Lung (tissue), 12 donors: Measurements from ENCODE around the gene BCAN. TPM values are rescaled to one million over a fixed set of nuclear protein-coding genes. Genes with fewer than 3 reads are reported as not detected.
A peak's percentile ranks its signal among the peaks of the same experiment; 100 is the strongest.

Experiments used
- ATAC-seq: fragments of 200-7000 bp; cut with Tn5 transposase; one replicate; pipeline ENCODE4 v1.9.1; 2020; ENCODE audit warnings: moderate number of reproducible peaks; ENCODE audit not compliant: insufficient read depth, low FRiP score
- DNase-seq, 3 donors: peaks; one replicate each; pipeline ENCODE4 v3.0.0-alpha.2; 2013 to 2017
- H3K27ac ChIP-seq, 2 donors: one replicate each; pipeline ENCODE4 v1.5.1; 2013; ENCODE audit warnings: mild to moderate bottlenecking in 2 of 2, moderate library complexity in 2 of 2, control low read depth in 1 of 2, inconsistent platforms in 1 of 2, low read depth in 1 of 2, low read length in 1 of 2
- H3K27me3 ChIP-seq, 3 donors: one replicate each; pipeline ENCODE4 v1.5.1; 2013; ENCODE audit warnings: low read length in 2 of 3; ENCODE audit not compliant: control insufficient read depth in 3 of 3, insufficient read depth in 3 of 3
- H3K36me3 ChIP-seq, 4 donors: one replicate each; pipeline ENCODE4 v1.5.1; 2013; ENCODE audit warnings: low read length in 4 of 4, mild to moderate bottlenecking in 1 of 4, moderate library complexity in 1 of 4; ENCODE audit not compliant: control insufficient read depth in 4 of 4, insufficient read depth in 4 of 4
- H3K4me1 ChIP-seq, 5 donors: one replicate each; pipeline ENCODE4 v1.5.1; 2013; ENCODE audit warnings: low read length in 5 of 5, mild to moderate bottlenecking in 2 of 5, moderate library complexity in 1 of 5; ENCODE audit not compliant: control insufficient read depth in 5 of 5, insufficient read depth in 5 of 5
- H3K4me3 ChIP-seq: one replicate; pipeline ENCODE4 v1.5.1; 2013; ENCODE audit warnings: mild to moderate bottlenecking, control low read depth, moderate library complexity
- H3K9ac ChIP-seq, 2 donors: one replicate each; pipeline ENCODE4 v1.5.1; 2013; ENCODE audit warnings: low read length in 2 of 2, control low read depth in 1 of 2; ENCODE audit not compliant: insufficient read depth in 1 of 2
- H3K9me3 ChIP-seq, 4 donors: one replicate each; pipeline ENCODE4 v1.5.1; 2013; ENCODE audit warnings: low read length in 3 of 4, mild to moderate bottlenecking in 1 of 4, moderate library complexity in 1 of 4; ENCODE audit not compliant: control insufficient read depth in 4 of 4, insufficient read depth in 3 of 4
- CTCF ChIP-seq: IDR thresholded peaks from 2 replicates; pipeline ENCODE4 v1.5.1; 2012; ENCODE audit warnings: mild to moderate bottlenecking; ENCODE audit errors: control extremely low read depth, extremely low read depth
- WGBS, 2 donors: extraction: QIAGEN DNeasy Blood & Tissue Kit; methylation state at CpG; one replicate each; pipeline ENCODE4 v1.1.7; 2013; 5-methylcytosine and 5-hydroxymethylcytosine counted together
- polyA plus RNA-seq, 2 donors: library from polyadenylated mRNA; stranded (reverse); fragments of 200-250 nt; gene quantifications; one replicate each; pipeline ENCODE4 v1.2.1, GENCODE V29; 2013
- total RNA-seq, 2 donors: library from RNA; depleted of rRNA in 1 of 2; stranded (reverse); fragments of >200 nt in 1 of 2; gene quantifications; one replicate each; pipeline ENCODE4 v1.2.1, GENCODE V29; 2014 to 2021
- donor health status: control.
- donor health status: control.
- donor health status: Bipolar disorder and iron deficiency.
- donor health status: healthy.
- donor health status: DM: yes; HTN: yes; CAD: no.

The BCAN gene
- total and polyA plus RNA-seq, 4 donors: 0.05 to 1.1 (median 0.12) TPM

DNA sequence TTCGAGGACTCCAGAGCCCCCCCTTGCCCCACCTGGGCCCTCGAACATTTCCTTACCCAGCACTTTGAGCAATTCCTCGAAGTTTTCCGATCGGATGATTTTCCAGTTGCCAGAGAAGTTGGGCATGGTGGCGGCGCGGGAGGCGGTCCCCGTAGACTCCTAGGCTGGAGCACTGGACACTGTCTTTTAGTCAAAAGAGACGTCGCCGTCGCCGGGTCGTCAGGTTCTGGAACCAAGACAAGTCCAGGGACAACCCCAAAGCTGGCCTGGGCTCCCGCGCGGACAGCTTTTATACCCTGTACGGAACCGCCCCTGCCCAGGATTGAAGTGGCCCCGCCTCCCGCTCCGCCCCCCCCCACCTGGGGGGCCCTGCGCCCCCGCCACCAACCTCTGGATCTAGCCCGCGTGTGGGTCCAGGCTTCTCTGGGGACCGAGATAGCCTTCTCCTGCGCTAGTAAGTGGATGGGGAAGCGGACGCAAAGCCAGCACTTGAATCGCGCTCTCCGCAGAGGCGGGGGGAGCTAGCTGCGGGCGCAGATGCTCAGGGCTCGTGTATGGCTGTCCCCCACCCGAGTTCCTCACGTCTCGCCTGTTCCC is 63.5 kb downstream of the BCAN start, which contains the start of gene CRABP2:
TSS of gene CRABP2 (minus strand) at position 263 of the 597 bp plus-strand sequence. CDS start at position 126, 137 bp downstream.
- Histone ChIP-seq H3K36me3 (no peaks in the 10 kb centered on the region), H3K27me3 (peaks cover 0 to 4% (median 0%) of the 10 kb centered on the region in 3 donors), H3K9ac (peak within 1 kb of the TSS; percentile 11 to 68), H3K4me1 (peaks cover 0 to 71% (median 17%) of the 10 kb centered on the region in 5 donors), H3K9me3 (no peaks in the 10 kb centered on the region), H3K4me3 (no peak within 1 kb of the TSS), H3K27ac (peak within 1 kb of the TSS in 1 of 2 donors; percentile 46)
- peak; percentile 73 to 77 (median 77) for DNase-seq
- ATAC-seq: no peak
- TF ChIP-seq CTCF: no peak
- 2 to 4% methylated on average over 42 of the region's 42 CpGs for WGBS, 2 donors

- H3K4me3 ChIP-seq: no peak overlapping the region
- TF ChIP-seq CTCF: peak; percentile 22
- DNase-seq (peak; percentile 82 to 89 (median 86)), ATAC-seq (peak; percentile 45)
- no peaks in the 10 kb centered on the region for H3K9me3 ChIP-seq
- peak overlapping the region in 1 of 2 donors; percentile 68 for H3K9ac ChIP-seq
- no peaks in the 10 kb centered on the region for H3K36me3 ChIP-seq
- peaks cover 0 to 77% (median 17%) of the 10 kb centered on the region in 5 donors for H3K4me1 ChIP-seq
- H3K27ac ChIP-seq: peak overlapping the region in 1 of 2 donors; percentile 46
- 1% methylated on average over 40 to 45 of the region's 45 CpGs for WGBS, 2 donors
- H3K27me3 ChIP-seq: peaks cover 0 to 4% (median 0%) of the 10 kb centered on the region in 3 donors
These were observed 64.2 kb downstream of the BCAN start for GRCh38 chr1:156705918-156706656.

- TF ChIP-seq CTCF: no peak
- no peaks in the 10 kb centered on the region for H3K9me3 ChIP-seq
- DNase-seq: peak; percentile 83 to 91 (median 85)
- H3K36me3 ChIP-seq: no peaks in the 10 kb centered on the region
- H3K4me3 ChIP-seq: no peak overlapping the region
- WGBS, 2 donors: 6 to 7% methylated on average over 26 to 29 of the region's 29 CpGs
- peaks cover 0 to 78% (median 17%) of the 10 kb centered on the region in 5 donors for H3K4me1 ChIP-seq
- H3K27me3 ChIP-seq: peaks cover 0 to 4% (median 0%) of the 10 kb centered on the region in 3 donors
- no peak overlapping the region for H3K9ac ChIP-seq
- H3K27ac ChIP-seq: peak overlapping the region in 1 of 2 donors; percentile 46
- no peak for ATAC-seq
These were observed 64.9 kb downstream of the BCAN start for GRCh38 chr1:156706657-156707416.
